Measurements from ENCODE around the gene GRM4. TPM values are rescaled to one million over a fixed set of nuclear protein-coding genes. Genes with fewer than 3 reads are reported as not detected.

GRM4 gene
- total and polyA plus RNA-seq, 4 donors = not detected

DNA sequence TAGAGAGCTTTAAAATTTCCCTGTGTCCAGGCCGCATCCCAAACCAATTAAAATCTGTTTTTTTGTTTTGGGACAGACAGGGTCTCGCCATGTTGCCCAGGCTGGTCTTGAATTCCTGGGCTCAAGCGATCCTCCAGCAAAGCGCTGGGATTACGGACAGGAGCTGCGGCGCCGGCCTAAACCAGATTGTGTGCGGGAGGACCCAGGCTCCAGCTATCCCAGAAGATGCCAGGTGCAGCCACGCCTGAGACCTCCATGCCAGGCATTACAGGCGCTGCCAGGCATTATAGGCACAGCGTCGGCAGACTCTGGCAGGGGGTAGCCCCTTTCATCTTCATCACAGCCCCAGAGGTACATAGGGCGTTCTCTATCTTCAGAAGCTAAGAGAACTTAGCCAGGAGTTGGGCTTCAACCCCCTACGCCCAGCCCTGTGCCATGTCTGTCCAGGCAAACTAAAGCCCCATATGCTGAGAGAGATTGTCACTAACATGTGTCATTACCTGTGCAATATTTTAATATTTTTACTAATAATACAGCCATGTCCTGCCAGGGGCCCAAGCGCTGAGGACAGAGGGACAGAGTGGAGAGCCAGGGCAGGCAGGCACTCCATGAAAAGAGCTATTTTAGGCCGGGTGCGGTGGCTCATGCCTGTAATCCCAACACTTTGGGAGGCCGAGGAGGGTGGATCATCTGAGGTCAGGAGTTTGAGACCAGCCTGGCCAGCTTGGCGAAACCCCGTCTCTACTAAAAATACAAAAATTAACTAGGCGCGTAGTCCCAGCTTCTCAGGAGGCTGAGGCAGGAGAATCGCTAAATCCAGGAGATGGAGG is 9.8 kb upstream of the GRM4 start (continued):
- TF ChIP-seq SP1 (IDR thresholded peaks at IDR 0.05) = no peak
- TF ChIP-seq FOXA1 (IDR thresholded peaks at IDR 0.05) = no peak
- TF ChIP-seq TAF1 (conservative IDR thresholded peaks at IDR 0.05) = no peak
- TF ChIP-seq JUND (IDR thresholded peaks at IDR 0.05) = no peak
- TF ChIP-seq, protein P1, sequence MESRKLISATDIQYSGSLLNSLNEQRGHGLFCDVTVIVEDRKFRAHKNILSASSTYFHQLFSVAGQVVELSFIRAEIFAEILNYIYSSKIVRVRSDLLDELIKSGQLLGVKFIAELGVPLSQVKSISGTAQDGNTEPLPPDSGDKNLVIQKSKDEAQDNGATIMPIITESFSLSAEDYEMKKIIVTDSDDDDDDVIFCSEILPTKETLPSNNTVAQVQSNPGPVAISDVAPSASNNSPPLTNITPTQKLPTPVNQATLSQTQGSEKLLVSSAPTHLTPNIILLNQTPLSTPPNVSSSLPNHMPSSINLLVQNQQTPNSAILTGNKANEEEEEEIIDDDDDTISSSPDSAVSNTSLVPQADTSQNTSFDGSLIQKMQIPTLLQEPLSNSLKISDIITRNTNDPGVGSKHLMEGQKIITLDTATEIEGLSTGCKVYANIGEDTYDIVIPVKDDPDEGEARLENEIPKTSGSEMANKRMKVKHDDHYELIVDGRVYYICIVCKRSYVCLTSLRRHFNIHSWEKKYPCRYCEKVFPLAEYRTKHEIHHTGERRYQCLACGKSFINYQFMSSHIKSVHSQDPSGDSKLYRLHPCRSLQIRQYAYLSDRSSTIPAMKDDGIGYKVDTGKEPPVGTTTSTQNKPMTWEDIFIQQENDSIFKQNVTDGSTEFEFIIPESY (IDR thresholded peaks at IDR 0.05) = no peak
- TF ChIP-seq FOXA2 (IDR thresholded peaks at IDR 0.05) = no peak

DNA sequence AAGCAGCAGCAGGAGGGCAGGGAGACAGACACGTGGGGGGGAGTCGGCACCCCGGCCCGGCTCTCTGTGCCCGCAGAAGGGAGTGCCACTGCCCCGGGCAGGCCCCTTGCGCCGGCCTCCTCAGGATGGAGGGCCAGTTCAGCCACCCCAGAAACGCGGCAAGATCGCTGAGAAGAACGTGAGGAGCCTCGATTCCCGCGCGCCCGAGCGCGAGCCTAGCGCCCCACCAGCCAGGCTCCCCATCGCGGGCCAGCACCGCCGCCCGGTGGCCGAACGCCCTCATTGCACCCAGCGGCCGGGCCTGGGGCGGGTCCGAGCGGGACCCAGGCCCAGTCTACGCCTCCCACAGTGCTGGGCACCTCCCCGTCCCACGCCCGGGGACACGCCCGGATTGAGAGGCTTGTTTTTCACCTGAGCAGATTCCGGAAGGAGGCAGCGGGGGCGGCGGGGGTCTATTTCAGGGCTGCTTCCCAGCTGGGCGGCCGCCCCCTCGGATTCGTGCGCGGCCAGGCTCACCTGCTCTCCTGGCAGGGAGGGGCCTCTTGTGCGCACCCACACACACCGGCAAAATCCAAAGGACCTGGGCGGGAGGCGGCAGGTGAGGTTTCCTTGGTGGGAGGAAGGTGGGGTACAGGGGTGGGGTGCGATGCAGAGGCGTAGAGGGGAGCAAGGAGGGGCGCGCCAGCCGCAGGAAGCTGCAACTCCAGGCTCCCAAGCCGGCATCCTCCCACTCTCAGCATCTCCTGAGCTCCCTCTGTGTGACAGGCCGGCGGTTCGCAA is 9.0 kb upstream of the GRM4 start:
- no peak overlapping the region for H3K4me3 ChIP-seq (ENCODE audit: low read depth in 1 of 3, low read length in 3 of 3)
- no peak overlapping the region for H3K27ac ChIP-seq (ENCODE audit: low read depth in 1 of 2, low read length in 2 of 2)
- 7% methylated on average over 61 of the region's 61 CpGs for WGBS
- no peak for TF ChIP-seq GABPA (IDR thresholded peaks at IDR 0.05 in 1 of 2, conservative IDR thresholded peaks at IDR 0.05 in 1 of 2)
- TF ChIP-seq RAD21 (IDR thresholded peaks at IDR 0.05) = peak; percentile 79 to 87
- TF ChIP-seq, protein P2, sequence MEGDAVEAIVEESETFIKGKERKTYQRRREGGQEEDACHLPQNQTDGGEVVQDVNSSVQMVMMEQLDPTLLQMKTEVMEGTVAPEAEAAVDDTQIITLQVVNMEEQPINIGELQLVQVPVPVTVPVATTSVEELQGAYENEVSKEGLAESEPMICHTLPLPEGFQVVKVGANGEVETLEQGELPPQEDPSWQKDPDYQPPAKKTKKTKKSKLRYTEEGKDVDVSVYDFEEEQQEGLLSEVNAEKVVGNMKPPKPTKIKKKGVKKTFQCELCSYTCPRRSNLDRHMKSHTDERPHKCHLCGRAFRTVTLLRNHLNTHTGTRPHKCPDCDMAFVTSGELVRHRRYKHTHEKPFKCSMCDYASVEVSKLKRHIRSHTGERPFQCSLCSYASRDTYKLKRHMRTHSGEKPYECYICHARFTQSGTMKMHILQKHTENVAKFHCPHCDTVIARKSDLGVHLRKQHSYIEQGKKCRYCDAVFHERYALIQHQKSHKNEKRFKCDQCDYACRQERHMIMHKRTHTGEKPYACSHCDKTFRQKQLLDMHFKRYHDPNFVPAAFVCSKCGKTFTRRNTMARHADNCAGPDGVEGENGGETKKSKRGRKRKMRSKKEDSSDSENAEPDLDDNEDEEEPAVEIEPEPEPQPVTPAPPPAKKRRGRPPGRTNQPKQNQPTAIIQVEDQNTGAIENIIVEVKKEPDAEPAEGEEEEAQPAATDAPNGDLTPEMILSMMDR (IDR thresholded peaks at IDR 0.05; ENCODE audit: low read depth, low read length, missing input control) = peak; percentile 83
- peaks cover 0 to 10% (median 5%) of the 10 kb centered on the region in 4 donors for H3K4me1 ChIP-seq (ENCODE audit: control insufficient read depth in 4 of 4, insufficient read depth in 4 of 4, low read length in 3 of 4)
- peaks cover 0 to 4% (median 1%) of the 10 kb centered on the region in 4 donors for H3K9me3 ChIP-seq (ENCODE audit: control insufficient read depth in 4 of 4, low read length in 3 of 4)
- DNase-seq (ENCODE audit: low spot score) = peak; percentile 58
- H3K9ac ChIP-seq (ENCODE audit: low read depth in 1 of 2, low read length in 2 of 2) = no peak overlapping the region
- peaks cover 0 to 11% (median 5%) of the 10 kb centered on the region in 4 donors for H3K27me3 ChIP-seq (ENCODE audit: control insufficient read depth in 4 of 4, insufficient read depth in 4 of 4, low read length in 3 of 4)
- no peaks in the 10 kb centered on the region for H3K36me3 ChIP-seq (ENCODE audit: control insufficient read depth in 4 of 4, insufficient read depth in 3 of 4, low read depth in 1 of 4, low read length in 3 of 4)

DNA sequence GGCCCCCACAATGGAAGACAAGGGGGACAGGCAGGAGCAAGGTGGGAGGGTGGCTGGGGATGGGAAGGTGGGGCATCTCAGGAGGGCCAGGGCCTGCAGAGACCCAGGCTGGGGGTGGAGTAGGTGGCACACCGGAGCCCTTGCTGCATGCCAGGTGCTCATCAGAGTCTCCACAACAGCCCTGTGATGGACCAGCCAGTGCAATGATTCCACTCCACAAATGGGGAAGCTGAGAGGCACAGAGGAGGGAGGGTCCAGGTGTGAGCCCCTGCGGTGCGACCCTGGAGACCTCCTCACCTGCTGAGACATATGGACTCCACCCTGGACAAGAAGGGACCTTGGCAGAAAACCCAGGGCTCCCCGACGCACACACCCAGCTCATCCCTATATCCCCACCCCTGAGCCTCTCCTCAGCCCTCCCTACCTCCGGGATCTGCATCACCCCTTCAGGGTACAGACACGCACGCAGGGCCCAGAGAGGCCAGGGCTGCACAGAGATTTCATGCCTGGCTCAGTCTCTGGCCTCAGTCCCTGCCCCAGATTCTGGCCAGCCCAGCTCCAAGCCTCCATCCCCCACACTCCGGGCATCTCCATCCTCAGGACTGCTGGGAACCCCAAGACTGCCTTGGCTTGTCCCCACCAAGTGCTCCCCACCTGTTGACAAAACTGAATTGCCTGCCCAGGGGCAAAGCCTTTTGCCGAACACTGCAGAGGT is 7.1 kb upstream of the GRM4 start:
- whole genome bisulfite sequencing = 77% methylated on average over 10 of the region's 10 CpGs
- H3K4me1 ChIP-seq (ENCODE audit: control insufficient read depth in 4 of 4, insufficient read depth in 4 of 4, low read length in 3 of 4) = peaks cover 0 to 10% (median 5%) of the 10 kb centered on the region in 4 donors
- H3K9ac ChIP-seq (ENCODE audit: low read depth in 1 of 2, low read length in 2 of 2) = no peak overlapping the region
- H3K27me3 ChIP-seq (ENCODE audit: control insufficient read depth in 4 of 4, insufficient read depth in 4 of 4, low read length in 3 of 4) = peaks cover 0 to 11% (median 5%) of the 10 kb centered on the region in 4 donors
- H3K27ac ChIP-seq (ENCODE audit: low read depth in 1 of 2, low read length in 2 of 2) = no peak overlapping the region
- TF ChIP-seq FOXA2 (IDR thresholded peaks at IDR 0.05) (no peak), EGR1 (IDR thresholded peaks at IDR 0.05; ENCODE audit: low read depth in 2 of 2) (no peak), HNF4G (IDR thresholded peaks at IDR 0.05) (no peak), GABPA (IDR thresholded peaks at IDR 0.05 in 1 of 2, conservative IDR thresholded peaks at IDR 0.05 in 1 of 2) (no peak), NR2F2 (IDR thresholded peaks at IDR 0.05) (no peak), YY1 (IDR thresholded peaks at IDR 0.05) (no peak), RAD21 (IDR thresholded peaks at IDR 0.05) (no peak)
- TF ChIP-seq, protein P2 (IDR thresholded peaks at IDR 0.05; ENCODE audit: low read depth, low read length, missing input control) = no peak
- TF ChIP-seq, protein P1 (IDR thresholded peaks at IDR 0.05) = no peak
- DNase-seq (ENCODE audit: low spot score) = no peak
- H3K9me3 ChIP-seq (ENCODE audit: control insufficient read depth in 4 of 4, low read length in 3 of 4) = no peaks in the 10 kb centered on the region
- H3K36me3 ChIP-seq (ENCODE audit: control insufficient read depth in 4 of 4, insufficient read depth in 3 of 4, low read depth in 1 of 4, low read length in 3 of 4) = no peaks in the 10 kb centered on the region
- H3K4me3 ChIP-seq (ENCODE audit: low read depth in 1 of 3, low read length in 3 of 3) = no peak overlapping the region
